ENCODE results near the gene EIF4H.

Gene EIF4H

DNA sequence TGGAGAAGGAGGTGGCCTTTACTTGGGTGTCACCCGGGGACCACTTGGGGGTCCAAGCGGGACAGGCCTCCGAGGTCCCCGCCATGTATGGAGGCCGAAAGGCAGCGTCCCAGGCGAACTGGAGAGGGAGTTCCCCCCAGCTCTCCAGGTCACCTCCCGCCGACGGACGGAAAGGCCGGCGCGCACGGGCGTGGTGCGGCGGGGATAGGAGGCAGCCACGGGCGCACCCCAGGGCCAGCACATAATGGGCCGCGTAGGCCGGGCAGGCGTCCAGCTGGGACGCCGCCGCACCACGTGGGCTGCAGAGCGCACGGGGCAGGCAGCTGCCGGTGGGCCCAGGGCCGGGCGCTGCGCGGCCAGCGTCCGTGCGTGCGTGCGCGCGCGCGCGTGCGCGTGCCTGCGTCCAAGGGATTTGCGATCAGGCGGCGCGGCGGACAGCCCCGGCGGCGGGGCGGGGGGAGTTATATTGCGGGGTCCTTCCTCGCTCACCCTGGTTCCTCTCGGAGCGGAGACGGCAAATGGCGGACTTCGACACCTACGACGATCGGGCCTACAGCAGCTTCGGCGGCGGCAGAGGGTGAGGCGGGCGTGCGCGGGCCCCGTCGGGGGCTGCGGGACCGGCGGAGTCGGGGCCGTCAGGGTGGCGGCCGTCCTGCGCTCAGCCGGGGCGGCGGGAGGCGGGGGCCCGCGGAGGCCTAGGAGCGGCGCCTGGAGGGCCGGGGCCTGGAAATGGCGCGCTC lies at the start of gene EIF4H:
EIF4H (plus strand) TSS at position 491 of the 740 bp plus-strand sequence; CDS start at position 519, 28 bp downstream.
- peaks cover 48% of the 10 kb centered on the region for H3K4me1 ChIP-seq (ENCODE audit: control insufficient read depth, insufficient read depth, low read length)

DNA sequence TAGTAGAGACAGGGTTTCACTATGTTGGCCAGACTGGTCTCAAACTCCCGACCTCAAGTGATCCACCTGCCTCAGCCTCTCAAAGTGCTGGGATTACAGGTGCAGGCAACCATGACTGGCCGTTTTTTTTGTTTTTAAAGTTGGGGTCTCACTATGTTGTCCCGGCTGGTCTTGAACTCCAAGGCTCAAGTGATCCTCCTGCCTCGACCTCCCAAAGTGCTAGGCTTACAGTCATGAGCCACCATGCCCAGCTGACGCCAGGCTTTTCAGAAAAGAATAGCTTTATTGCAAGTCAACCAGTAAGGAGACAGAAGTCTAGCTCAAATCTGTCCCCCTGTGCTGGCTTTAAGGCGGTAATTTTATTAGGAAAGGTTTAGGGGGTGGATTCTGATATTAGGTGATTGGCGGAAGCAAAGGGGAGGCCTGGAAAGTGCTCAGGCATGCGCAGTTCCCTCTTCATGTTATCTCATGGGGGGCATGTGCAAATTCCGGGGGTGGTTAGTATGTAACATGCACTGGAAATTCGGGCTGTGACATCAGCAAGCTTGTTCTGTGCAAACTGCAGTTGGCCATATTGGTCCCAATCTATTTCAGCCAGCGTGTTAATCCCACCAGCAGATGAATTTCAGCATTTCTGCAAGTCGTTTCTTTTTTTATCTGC lies 47.8 kb upstream of the EIF4H start:
- H3K9me3 ChIP-seq (ENCODE audit: control insufficient read depth in 2 of 2, low read length in 2 of 2), result no peaks in the 10 kb centered on the region
- H3K27ac ChIP-seq (ENCODE audit: low read length), result no peak overlapping the region
- peaks cover 0 to 2% of the 10 kb centered on the region in 2 donors for H3K36me3 ChIP-seq (ENCODE audit: control insufficient read depth in 2 of 2, insufficient read depth in 2 of 2, low read length in 2 of 2)
- H3K9ac ChIP-seq (ENCODE audit: low read length in 2 of 2), result no peak overlapping the region
- H3K4me1 ChIP-seq (ENCODE audit: control insufficient read depth, insufficient read depth, low read length), result no peaks in the 10 kb centered on the region
- H3K27me3 ChIP-seq (ENCODE audit: control insufficient read depth in 1 of 2, insufficient read depth in 2 of 2, low read length in 2 of 2), result no peaks in the 10 kb centered on the region
- H3K4me3 ChIP-seq (ENCODE audit: low read length in 2 of 2), result no peak overlapping the region

More for the DNA sequence above, at the start of gene EIF4H:
- Histone ChIP-seq H3K36me3 (ENCODE audit: control insufficient read depth in 2 of 2, insufficient read depth in 2 of 2, low read length in 2 of 2) (peaks cover 3 to 4% of the 10 kb centered on the region in 2 donors), H3K9me3 (ENCODE audit: control insufficient read depth in 2 of 2, low read length in 2 of 2) (no peaks in the 10 kb centered on the region), H3K27me3 (ENCODE audit: control insufficient read depth in 1 of 2, insufficient read depth in 2 of 2, low read length in 2 of 2) (no peaks in the 10 kb centered on the region), H3K9ac (ENCODE audit: low read length in 2 of 2) (peak within 1 kb of the TSS; percentile 93), H3K4me3 (ENCODE audit: low read length in 2 of 2) (peak within 1 kb of the TSS; percentile 77 to 90), H3K27ac (ENCODE audit: low read length) (peak within 1 kb of the TSS; percentile 84)

DNA sequence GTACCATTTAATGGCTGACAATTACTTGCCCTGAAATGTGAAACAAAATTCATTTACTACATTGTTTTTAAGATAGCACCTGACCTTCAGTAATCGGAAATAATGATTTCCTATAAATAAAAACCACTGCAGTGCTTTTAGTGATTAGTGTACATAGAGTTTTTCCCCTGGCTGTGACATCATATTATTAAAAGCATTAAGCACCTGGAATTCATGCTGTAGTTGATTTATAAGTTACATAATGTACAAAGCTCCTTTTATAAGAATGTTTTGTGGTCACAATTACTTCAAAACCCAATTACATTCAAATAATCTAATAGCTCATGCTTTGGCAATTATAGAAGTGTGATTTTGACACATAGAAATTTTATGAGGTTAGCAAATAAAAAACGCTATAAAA lies 44.3 kb upstream of the EIF4H start:
- no peaks in the 10 kb centered on the region for H3K27me3 ChIP-seq (ENCODE audit: control insufficient read depth in 1 of 2, insufficient read depth in 2 of 2, low read length in 2 of 2)
- no peak overlapping the region for H3K9ac ChIP-seq (ENCODE audit: low read length in 2 of 2)
- H3K36me3 ChIP-seq (ENCODE audit: control insufficient read depth in 2 of 2, insufficient read depth in 2 of 2, low read length in 2 of 2), result no peaks in the 10 kb centered on the region
- no peaks in the 10 kb centered on the region for H3K4me1 ChIP-seq (ENCODE audit: control insufficient read depth, insufficient read depth, low read length)
- H3K9me3 ChIP-seq (ENCODE audit: control insufficient read depth in 2 of 2, low read length in 2 of 2), result no peaks in the 10 kb centered on the region
- no peak overlapping the region for H3K27ac ChIP-seq (ENCODE audit: low read length)
- no peak overlapping the region for H3K4me3 ChIP-seq (ENCODE audit: low read length in 2 of 2)

DNA sequence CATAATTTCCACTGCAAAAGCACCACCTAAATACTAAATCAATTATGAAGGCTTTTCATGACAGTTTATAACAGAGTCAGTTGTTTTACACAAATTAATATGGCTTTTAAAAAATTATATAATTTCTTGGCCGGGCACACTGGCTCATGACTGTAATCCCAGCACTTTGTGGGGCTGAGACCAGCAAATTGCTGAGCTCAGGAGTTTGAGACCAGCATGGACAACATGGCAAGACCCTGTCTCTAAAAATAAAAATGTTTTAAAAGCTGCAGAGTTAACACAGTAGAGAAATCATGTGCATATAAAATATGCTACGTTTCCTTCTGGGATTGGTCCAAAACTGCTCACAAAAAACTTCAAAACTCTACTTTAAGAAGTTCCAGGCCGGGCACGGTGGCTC lies 43.6 kb upstream of the EIF4H start:
- Histone ChIP-seq H3K27ac (ENCODE audit: low read length) (no peak overlapping the region), H3K4me3 (ENCODE audit: low read length in 2 of 2) (no peak overlapping the region), H3K27me3 (ENCODE audit: control insufficient read depth in 1 of 2, insufficient read depth in 2 of 2, low read length in 2 of 2) (no peaks in the 10 kb centered on the region), H3K9me3 (ENCODE audit: control insufficient read depth in 2 of 2, low read length in 2 of 2) (no peaks in the 10 kb centered on the region), H3K4me1 (ENCODE audit: control insufficient read depth, insufficient read depth, low read length) (no peaks in the 10 kb centered on the region), H3K36me3 (ENCODE audit: control insufficient read depth in 2 of 2, insufficient read depth in 2 of 2, low read length in 2 of 2) (no peaks in the 10 kb centered on the region), H3K9ac (ENCODE audit: low read length in 2 of 2) (no peak overlapping the region)

DNA sequence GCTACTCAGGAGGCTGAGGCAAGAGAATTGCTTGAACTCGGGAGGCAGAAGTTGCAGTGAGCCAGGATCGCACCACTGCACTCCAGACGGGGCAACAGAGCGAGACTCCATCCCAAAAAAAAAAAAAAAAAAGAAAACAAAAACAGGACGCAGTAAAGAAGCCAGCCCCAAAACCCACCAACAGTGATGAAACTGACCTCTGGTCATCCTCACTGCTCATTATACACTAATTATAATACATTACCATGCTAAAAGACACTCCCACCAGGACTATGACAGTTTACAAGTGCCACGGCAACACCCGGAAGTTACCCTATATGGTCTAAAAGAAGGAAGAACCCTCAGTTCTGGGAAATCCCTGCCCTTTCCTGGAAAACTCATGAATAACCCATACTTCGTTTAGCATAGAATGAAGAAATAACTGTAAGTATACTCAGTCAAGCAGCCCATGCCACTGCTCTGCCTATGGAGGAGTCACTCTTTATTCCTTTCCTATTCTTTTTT lies 40.0 kb upstream of the EIF4H start:
- no peak overlapping the region for H3K4me3 ChIP-seq (ENCODE audit: low read length in 2 of 2)
- no peak overlapping the region for H3K9ac ChIP-seq (ENCODE audit: low read length in 2 of 2)
- H3K36me3 ChIP-seq (ENCODE audit: control insufficient read depth in 2 of 2, insufficient read depth in 2 of 2, low read length in 2 of 2), result no peaks in the 10 kb centered on the region
- H3K27me3 ChIP-seq (ENCODE audit: control insufficient read depth in 1 of 2, insufficient read depth in 2 of 2, low read length in 2 of 2), result no peaks in the 10 kb centered on the region
- H3K9me3 ChIP-seq (ENCODE audit: control insufficient read depth in 2 of 2, low read length in 2 of 2), result no peaks in the 10 kb centered on the region
- no peaks in the 10 kb centered on the region for H3K4me1 ChIP-seq (ENCODE audit: control insufficient read depth, insufficient read depth, low read length)
- no peak overlapping the region for H3K27ac ChIP-seq (ENCODE audit: low read length)

DNA sequence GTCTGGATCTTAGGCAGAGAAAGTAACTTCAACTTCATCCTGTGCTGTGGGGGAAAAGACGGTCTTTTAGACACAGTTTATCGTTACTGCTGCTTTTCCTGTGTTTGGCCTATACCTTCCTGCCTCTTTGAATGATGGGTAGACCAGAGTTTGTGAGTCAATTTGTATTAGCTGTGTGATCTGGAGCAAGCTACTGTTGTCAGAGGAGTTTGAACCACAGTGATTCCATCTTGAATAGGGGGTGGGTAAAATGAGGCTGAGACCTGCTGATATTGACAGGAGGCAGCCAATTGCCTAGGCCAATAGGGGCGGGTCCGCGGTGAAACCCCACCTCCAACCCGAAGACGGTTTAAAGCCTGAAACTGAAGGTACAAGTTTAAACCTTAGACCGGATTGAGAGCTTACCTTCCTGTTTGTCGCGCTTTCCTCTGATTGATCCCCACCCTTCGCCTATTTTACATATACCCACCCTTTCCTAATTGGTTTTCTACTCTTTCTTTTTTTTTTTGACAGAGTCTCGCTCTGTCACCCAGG lies 35.8 kb upstream of the EIF4H start:
- Histone ChIP-seq H3K9ac (ENCODE audit: low read length in 2 of 2) (no peak overlapping the region), H3K4me1 (ENCODE audit: control insufficient read depth, insufficient read depth, low read length) (no peaks in the 10 kb centered on the region), H3K36me3 (ENCODE audit: control insufficient read depth in 2 of 2, insufficient read depth in 2 of 2, low read length in 2 of 2) (no peaks in the 10 kb centered on the region), H3K27ac (ENCODE audit: low read length) (no peak overlapping the region), H3K4me3 (ENCODE audit: low read length in 2 of 2) (no peak overlapping the region), H3K9me3 (ENCODE audit: control insufficient read depth in 2 of 2, low read length in 2 of 2) (no peaks in the 10 kb centered on the region), H3K27me3 (ENCODE audit: control insufficient read depth in 1 of 2, insufficient read depth in 2 of 2, low read length in 2 of 2) (no peaks in the 10 kb centered on the region)

DNA sequence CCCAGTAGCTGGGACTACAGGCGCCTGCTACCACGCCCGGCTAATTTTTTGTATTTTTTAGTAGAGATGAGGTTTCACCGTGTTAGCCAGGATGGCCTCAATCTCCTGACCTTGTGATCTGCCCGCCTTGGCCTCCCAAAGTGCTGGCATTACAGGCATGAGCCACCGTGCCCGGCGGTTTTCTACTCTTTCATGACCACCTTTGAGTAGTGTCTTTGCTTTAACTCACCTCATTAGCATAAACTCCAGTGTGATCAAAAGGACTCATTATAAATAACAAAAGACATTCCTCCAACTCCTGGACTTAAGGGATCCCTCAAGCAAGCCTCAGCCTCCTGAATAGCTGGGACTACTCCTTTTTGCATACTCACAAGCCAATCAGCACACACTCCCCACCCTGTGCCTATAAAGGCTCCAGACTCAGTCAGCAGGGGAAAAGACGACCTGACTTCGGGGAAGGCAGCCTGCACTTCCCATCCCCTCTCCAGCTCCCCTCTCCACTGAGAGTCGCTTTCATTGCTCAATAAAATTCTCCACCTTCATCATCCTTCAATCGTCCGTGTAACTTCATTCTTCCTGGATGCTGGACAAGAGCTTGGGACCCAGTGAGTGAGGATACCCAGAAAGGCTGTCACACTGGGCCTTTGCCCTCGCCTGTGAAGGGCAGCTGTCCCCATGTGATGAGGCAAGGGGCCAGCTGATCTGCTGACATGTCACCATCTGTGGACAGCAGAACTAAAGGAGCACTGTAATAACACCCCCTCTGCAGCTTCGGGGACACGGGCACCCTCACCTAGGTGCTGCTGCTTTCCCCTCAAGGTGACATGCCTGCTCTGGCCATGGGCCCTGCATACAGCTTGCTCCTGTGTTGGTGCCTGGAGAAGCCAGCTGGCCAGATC lies 35.0 kb upstream of the EIF4H start:
- Histone ChIP-seq H3K4me1 (ENCODE audit: control insufficient read depth, insufficient read depth, low read length) (no peaks in the 10 kb centered on the region), H3K27ac (ENCODE audit: low read length) (no peak overlapping the region), H3K9me3 (ENCODE audit: control insufficient read depth in 2 of 2, low read length in 2 of 2) (no peaks in the 10 kb centered on the region), H3K36me3 (ENCODE audit: control insufficient read depth in 2 of 2, insufficient read depth in 2 of 2, low read length in 2 of 2) (no peaks in the 10 kb centered on the region), H3K9ac (ENCODE audit: low read length in 2 of 2) (no peak overlapping the region), H3K27me3 (ENCODE audit: control insufficient read depth in 1 of 2, insufficient read depth in 2 of 2, low read length in 2 of 2) (no peaks in the 10 kb centered on the region), H3K4me3 (ENCODE audit: low read length in 2 of 2) (no peak overlapping the region)

DNA sequence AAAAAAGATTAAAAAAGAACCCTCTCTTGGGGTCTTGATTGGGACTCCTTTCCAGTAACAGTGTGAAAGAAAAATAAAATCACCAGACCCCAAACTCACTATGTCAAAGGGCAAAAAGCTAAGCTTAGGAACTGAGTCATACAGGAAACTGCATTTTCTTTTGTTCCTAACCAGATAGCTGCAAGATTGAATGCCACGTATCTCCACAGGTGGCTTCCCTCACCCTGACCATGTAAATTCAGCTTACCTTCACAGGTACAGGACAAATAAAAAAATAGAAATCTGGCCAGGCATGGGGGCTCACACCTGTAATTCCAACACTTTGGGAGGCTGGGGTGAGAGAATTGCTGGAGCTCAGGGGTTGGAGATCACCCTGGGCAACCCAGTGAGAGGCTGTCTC lies 32.5 kb upstream of the EIF4H start:
- H3K9ac ChIP-seq (ENCODE audit: low read length in 2 of 2), result no peak overlapping the region
- no peak overlapping the region for H3K27ac ChIP-seq (ENCODE audit: low read length)
- no peak overlapping the region for H3K4me3 ChIP-seq (ENCODE audit: low read length in 2 of 2)
- no peaks in the 10 kb centered on the region for H3K27me3 ChIP-seq (ENCODE audit: control insufficient read depth in 1 of 2, insufficient read depth in 2 of 2, low read length in 2 of 2)
- H3K4me1 ChIP-seq (ENCODE audit: control insufficient read depth, insufficient read depth, low read length), result no peaks in the 10 kb centered on the region
- H3K36me3 ChIP-seq (ENCODE audit: control insufficient read depth in 2 of 2, insufficient read depth in 2 of 2, low read length in 2 of 2), result no peaks in the 10 kb centered on the region
- H3K9me3 ChIP-seq (ENCODE audit: control insufficient read depth in 2 of 2, low read length in 2 of 2), result peaks cover 0 to 2% of the 10 kb centered on the region in 2 donors

DNA sequence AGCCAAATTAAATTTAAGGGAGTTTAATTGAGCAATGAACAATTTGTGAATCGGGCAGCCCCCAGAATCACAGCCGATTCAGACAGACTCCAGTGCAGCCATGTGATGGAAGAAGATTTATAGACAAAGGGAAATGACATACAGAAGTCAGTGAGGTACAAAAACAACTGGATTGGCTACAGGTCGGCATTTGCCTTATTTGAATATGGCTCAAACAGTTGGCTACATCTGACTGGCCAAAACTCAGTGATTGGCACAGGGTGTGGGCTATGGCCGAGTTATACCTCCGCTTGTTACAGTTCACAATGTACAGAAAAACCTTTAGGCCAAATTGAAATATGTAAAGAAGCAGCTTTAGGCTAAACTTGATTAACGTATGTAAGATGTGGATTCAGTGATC lies 30.8 kb upstream of the EIF4H start:
- no peak overlapping the region for H3K4me3 ChIP-seq (ENCODE audit: low read length in 2 of 2)
- H3K9ac ChIP-seq (ENCODE audit: low read length in 2 of 2), result no peak overlapping the region
- no peaks in the 10 kb centered on the region for H3K27me3 ChIP-seq (ENCODE audit: control insufficient read depth in 1 of 2, insufficient read depth in 2 of 2, low read length in 2 of 2)
- H3K9me3 ChIP-seq (ENCODE audit: control insufficient read depth in 2 of 2, low read length in 2 of 2), result peaks cover 0 to 2% of the 10 kb centered on the region in 2 donors
- no peak overlapping the region for H3K27ac ChIP-seq (ENCODE audit: low read length)
- no peaks in the 10 kb centered on the region for H3K36me3 ChIP-seq (ENCODE audit: control insufficient read depth in 2 of 2, insufficient read depth in 2 of 2, low read length in 2 of 2)
- no peaks in the 10 kb centered on the region for H3K4me1 ChIP-seq (ENCODE audit: control insufficient read depth, insufficient read depth, low read length)

DNA sequence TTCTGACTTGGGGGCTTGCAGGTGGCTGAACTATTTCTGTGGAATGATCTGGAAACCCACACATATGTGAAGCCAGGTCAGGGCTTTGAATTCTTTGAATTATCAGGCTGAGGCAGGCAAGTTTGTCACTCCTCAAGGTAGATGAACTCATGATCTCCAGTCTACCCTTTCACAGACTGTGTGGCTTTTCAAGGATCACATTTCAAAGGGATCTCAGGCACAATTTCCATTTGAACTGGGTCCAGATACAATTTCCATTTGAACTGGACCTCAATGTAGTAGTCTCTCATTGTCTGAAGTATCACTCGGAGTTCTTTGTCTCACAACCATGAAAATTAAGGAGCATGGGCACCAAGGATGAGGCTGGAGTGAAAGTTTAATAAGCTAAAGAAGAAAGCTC lies 25.7 kb upstream of the EIF4H start:
- no peaks in the 10 kb centered on the region for H3K36me3 ChIP-seq (ENCODE audit: control insufficient read depth in 2 of 2, insufficient read depth in 2 of 2, low read length in 2 of 2)
- no peak overlapping the region for H3K4me3 ChIP-seq (ENCODE audit: low read length in 2 of 2)
- H3K27ac ChIP-seq (ENCODE audit: low read length), result no peak overlapping the region
- H3K9me3 ChIP-seq (ENCODE audit: control insufficient read depth in 2 of 2, low read length in 2 of 2), result peaks cover 0 to 2% of the 10 kb centered on the region in 2 donors
- H3K4me1 ChIP-seq (ENCODE audit: control insufficient read depth, insufficient read depth, low read length), result no peaks in the 10 kb centered on the region
- no peaks in the 10 kb centered on the region for H3K27me3 ChIP-seq (ENCODE audit: control insufficient read depth in 1 of 2, insufficient read depth in 2 of 2, low read length in 2 of 2)
- H3K9ac ChIP-seq (ENCODE audit: low read length in 2 of 2), result no peak overlapping the region
